Measurements from ENCODE around the gene RAB39A. TPM values are rescaled to one million over a fixed set of nuclear protein-coding genes. Genes with fewer than 3 reads are reported as not detected.
A peak's percentile ranks its signal among the peaks of the same experiment; 100 is the strongest.
"Not testable (repeated sequence)": the region's sequence is repeated elsewhere in the genome, so short reads cannot be mapped to it uniquely, and the experiment has no call there.

The RAB39A gene
- total RNA-seq = 0.10 TPM in 1 of 2 replicates, not detected in the other

DNA sequence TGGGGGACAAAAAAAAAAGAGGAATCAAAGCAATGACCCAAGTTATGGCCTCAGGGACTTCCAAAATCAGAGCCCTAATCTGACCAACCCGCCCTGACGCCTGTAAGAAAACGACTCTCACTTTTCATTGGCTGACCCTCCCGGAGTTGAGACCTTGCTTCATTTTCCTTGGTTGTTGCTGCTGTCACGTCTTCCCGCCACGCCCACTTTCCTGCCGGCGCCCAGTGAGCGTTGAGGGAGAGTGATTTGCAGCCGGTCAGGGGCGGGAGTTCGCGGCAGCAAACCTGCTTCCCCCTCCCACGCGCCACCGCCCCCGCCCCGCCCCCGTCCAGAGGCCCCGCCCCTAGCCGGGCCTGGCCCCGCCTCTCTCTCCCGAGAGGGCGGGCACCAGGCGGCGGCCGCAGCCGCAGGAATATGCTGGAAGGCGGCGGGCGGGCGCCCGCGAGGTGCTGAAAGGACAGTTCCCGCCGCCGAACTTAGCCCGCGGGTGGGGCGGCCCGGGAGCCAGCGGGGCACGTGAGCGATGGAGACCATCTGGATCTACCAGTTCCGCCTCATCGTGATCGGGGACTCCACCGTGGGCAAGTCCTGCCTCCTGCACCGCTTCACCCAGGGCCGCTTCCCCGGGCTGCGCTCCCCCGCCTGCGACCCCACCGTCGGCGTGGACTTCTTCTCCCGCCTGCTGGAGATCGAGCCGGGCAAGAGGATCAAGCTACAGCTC, at the start of gene RAB39A:
RAB39A (plus strand) TSS at position 403 of the 721 bp plus-strand sequence; CDS start at position 524, 121 bp downstream.
- DNase-seq (ENCODE audit: low read depth) = peak; percentile 86

DNA sequence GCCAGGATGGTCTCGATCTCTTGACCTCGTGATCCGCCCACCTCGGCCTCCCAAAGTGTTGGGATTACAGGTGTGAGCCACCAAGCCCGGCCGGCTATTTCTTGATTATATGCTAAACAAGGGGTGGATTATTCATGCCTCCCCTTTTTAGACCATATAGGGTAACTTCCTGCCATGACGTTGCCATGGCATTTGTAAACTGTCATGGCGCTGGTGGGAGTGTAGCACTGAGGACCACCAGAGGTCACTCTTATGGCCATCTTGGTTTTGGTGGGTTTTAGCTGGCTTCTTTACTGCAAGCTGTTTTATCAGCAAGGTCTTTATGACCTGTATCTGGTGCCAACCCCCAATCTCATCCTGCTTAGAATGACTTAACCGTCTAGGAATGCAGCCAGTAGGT, 46.8 kb upstream of the RAB39A start:
- not testable (repeated sequence) for DNase-seq (ENCODE audit: low read depth)

DNA sequence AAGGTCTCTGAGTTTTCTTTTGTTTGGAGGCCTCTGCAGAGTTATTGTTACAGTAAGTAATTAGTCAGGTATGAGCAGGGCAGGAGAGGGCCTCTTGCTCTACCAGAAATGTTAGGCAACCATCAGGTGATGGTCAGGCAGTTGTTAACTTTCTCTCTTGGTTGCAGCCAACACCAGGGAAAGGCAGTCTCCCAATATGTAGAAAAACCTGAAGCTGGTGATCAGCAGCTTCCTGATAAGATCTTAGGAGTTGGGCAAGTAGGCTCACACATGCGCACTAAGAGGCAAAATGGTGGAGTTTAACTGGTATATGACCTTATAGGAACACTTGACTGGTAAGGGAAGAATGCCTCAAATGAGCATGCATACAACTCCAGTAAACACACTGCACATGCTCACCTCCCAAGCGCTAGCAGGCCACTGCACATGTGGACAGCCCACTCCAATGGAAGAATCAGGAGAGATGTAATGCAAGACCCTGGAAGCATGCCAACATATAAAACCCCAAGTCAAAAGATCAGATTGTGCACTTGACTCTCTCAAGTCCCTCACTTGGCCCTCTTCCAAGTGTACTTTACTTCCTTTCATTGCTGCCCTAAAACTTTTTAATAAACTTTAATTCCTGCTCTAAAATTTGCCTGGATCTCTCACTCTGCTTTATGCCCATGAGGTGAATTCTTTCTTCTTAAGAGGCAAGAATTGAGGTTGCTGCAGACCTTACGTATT, 46.0 kb upstream of the RAB39A start:
- no peak for DNase-seq (ENCODE audit: low read depth)

DNA sequence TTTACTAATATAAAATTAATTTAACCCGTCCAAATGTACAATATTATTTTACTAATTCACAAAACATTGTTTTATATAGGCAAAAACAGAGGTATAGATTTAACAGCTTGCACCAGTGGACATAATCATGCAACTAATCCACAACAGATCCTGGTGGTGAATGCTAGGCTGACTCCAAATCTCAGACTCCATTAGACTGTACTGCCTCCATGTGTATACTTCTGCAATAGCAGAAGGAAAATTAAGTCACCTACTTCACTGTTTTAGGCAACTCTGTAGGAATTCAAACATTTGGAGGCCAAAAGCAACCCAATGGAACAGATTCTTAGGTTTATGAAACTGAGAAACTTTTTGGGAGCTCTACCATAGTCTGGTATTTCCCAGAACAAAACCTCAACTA, 30.0 kb upstream of the RAB39A start:
- peak; percentile 70 for DNase-seq (ENCODE audit: low read depth)

- DNase-seq (ENCODE audit: low read depth) = no peak
Observed at GRCh38 chr11:107908211-107908610, 20.0 kb upstream of the RAB39A start.

GRCh38 chr11:107912415-107912814, 15.8 kb upstream of the RAB39A start:
- DNase-seq (ENCODE audit: low read depth) = not testable (repeated sequence)

DNA sequence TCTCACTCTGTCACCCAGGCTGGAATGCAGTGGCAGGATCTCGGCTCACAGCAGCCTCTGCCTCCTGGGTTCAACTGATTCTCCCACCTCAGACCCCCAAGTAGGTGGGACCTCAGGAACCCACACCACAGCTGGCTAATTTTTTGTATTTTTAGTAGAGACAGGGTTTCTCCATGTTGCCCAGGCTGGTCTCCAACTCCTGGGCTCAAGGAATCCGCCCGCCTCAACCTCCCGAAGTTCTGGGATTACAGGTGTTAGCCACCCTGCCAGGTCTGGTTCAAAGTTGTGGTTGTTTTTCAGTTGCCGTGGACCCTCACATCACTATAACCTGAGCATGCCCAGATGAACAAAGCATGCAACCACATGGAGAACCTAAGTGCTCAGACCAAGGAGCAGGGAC, 13.0 kb upstream of the RAB39A start:
- DNase-seq (ENCODE audit: low read depth) = no peak

- no peak for DNase-seq (ENCODE audit: low read depth)
Observed at GRCh38 chr11:107916671-107917241, 11.5 kb upstream of the RAB39A start.

DNA sequence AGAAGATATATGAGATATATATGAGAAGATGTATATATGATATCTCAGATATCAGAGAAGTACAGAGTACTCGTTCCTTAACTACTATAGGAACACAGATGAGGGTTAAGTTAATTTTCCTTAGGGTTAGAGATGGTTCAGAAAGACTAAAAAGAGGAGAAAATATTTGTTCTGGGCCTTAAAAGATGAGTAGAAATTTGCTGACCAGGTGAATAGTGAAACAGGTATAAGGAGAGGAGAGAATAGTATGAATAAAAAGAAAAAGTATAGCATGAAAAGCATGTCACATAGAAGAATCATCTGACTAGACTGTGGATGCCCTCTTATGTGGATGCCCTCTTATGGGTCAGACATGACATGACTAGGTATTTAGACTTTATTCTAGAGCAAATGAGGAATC, 6.3 kb upstream of the RAB39A start:
- no peak for DNase-seq (ENCODE audit: low read depth)

- not testable (repeated sequence) for DNase-seq (ENCODE audit: low read depth)
Observed at GRCh38 chr11:107923519-107923918, 4.7 kb upstream of the RAB39A start.

DNA sequence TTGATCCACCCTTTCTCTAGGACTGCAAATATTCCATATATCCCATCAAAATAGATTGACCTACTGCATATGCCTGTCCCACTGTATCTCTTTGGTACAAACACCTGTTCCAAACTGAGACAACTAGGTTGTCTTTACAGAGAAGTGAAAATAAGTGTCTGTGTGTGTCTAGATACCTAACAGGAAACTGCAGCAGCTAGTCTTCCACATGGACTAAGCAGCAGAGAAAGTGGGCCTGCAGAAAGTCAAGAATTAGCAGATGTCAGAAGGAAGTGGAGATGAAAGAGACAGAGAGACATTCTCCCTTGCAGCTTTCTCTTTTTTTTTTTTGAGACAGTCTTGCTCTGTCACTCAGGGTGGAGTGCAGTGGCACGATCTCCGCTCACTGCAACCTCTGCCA, 3.9 kb upstream of the RAB39A start:
- no peak for DNase-seq (ENCODE audit: low read depth)

GRCh38 chr11:107927559-107927958, 689 bp upstream of the RAB39A start:
- no peak for DNase-seq (ENCODE audit: low read depth)

DNA sequence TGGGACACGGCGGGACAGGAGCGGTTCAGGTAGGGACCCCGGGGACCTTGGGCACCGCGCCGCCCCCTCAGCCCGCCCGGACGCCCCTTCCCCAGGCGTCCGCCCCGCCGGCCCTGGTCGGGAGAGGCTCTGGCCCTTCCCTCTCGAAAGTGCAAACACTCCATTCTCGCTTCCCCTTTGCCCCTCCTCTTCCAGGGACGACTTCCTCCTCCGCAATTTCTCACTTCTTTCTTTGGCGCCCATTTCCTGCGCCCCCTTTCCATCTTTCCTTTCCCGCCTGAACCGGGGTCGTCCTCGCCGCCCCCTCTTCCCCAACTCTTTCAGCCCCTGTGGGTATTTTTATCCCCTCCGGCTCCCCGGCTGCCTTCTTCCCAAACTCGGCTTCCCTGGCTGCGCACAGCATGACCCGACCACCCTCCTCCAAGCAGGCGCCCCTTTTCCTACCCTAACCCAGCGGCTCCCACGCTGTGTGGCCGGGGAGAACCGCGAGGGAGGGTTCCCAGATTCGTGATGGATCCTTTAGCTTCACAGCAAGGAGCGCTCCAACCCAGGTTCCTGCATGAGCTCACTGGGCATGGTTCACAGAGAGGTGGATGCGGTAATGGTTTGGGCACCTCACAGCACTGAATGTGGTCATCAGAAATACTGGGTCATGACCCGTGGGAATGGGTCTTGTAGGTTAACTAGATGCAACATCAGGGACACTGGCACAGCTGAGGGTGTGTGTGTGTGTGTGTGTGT, 689 bp downstream of the RAB39A start:
- no peak for DNase-seq (ENCODE audit: low read depth)

DNA sequence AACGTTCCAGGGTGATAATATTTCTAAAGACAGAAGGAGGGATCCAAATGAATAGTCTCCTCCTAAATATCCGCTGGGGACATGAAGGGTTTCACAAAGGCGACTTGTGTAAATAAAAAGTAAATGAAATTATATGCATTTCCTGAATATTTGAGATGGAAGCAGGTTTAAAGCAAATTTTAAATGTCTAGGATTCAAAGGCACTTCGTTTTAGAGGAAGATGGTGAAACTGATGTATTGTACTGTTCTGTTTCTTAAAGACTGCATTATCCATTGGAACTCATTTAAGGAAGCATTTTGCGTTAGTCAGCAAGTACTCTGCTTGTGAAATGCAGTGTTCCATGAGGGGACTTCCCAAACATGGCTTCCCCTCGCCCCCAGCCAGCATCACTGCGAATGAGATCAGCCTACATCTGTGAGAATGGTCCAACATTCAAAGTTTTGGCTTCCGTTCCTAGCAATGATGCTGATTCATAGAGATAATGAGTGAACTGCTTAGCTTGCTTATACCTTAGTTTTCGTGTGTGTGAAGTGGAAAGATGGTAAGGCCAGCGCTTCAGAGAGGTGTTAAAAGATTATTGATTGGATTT, 1.5 kb downstream of the RAB39A start:
- no peak for DNase-seq (ENCODE audit: low read depth)

GRCh38 chr11:107931206-107931605, 3.0 kb downstream of the RAB39A start:
- no peak for DNase-seq (ENCODE audit: low read depth)

GRCh38 chr11:107947904-107948303, 19.7 kb downstream of the RAB39A start:
- no peak for DNase-seq (ENCODE audit: low read depth)

GRCh38 chr11:107948328-107948727, 20.1 kb downstream of the RAB39A start:
- not testable (repeated sequence) for DNase-seq (ENCODE audit: low read depth)

DNA sequence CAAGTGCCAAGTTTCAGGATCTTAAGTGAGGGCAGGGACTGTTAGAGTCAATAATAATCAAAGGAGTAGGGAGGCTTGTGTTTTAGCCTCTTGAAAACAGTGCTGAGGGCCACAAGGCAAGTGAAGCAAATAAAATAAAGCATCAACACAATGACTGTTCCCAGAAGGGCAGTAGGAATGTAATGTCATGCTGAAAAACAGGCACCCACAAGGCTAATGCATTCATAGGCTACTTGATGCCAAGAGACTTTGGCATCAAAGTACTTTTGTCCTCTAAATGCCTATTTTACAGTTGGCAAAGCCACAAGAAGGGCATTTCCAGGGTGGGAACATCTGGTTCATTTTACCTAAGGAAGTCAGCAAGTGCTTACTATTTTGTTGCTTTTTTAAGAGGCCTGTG, 22.9 kb downstream of the RAB39A start:
- no peak for DNase-seq (ENCODE audit: low read depth)

DNA sequence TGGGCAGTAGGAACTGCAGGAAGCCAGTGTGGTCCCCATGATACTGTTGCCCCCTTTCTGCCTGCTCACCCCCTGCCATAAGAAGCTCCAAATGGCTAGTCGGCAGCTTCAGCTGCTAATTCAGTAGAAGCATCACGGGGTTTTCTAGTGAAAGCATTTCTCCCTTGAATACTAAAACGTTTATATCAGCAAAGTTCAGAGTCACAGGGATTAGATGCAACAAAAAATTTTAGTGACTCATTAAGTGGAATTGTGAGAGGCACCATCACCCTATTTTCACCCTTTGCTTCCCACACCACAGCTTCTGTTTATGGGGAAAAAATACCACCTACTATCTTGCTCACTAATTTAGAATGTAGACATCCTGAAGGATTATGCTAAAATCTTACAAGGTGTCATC, 25.2 kb downstream of the RAB39A start:
- DNase-seq (ENCODE audit: low read depth) = no peak

DNA sequence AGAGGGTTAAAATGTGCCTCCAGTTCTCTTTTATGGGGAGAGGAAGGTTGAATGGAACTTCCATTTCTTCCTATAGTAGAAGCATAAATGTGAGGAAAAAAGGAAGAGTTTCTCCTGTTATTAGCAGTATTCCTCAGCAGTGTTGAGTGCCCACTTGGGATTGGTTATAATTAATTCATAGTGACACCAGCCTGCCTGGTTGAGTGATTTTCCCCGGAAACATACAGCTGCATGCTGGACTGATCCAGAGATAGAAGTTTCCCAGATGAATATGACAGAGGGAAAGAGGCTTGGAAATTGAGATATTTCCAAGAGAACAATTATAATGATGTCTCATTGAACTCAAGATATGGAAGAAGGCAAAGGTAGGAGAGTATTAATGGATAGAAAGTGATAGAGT, 28.3 kb downstream of the RAB39A start:
- DNase-seq (ENCODE audit: low read depth) = no peak

GRCh38 chr11:107957109-107957588, 28.9 kb downstream of the RAB39A start:
- DNase-seq (ENCODE audit: low read depth) = no peak

GRCh38 chr11:107961480-107961879, 33.2 kb downstream of the RAB39A start:
- DNase-seq (ENCODE audit: low read depth) = no peak
